ENCODE data around the gene DTX3L. TPM values are rescaled to one million over a fixed set of nuclear protein-coding genes. Genes with fewer than 3 reads are reported as not detected.
A peak's percentile ranks its signal among the peaks of the same experiment; 100 is the strongest.

The DTX3L gene
- total and polyA plus RNA-seq, 2 of the 13 experiments (the other 11 are each of a cell fraction or from before 2014, with no cell fraction given) = 2.5 to 10.9 TPM

DNA sequence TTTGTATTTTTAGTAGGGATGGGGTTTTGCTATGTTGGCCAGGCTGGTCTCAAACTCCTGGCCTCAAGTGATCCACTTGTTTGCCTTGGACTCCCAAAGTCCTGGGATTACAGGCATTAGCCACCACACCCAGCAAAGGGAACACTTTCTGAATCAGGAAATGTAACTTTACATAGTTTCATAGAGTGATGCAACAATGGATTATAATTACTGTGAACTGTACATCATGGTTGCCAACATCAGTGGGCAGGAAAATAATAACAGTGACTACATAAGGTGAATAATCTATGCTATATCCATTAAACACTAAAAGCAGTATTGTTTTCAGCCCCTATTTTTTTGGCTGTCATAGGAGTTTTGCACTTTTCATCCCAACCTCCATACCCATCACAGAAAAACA, 44.4 kb upstream of the DTX3L start:
- DNase-seq (ENCODE audit: low spot score) (no peak), ATAC-seq (no peak), FAIRE-seq (no peak)
- Histone ChIP-seq H3K4me3 (replicated peaks in 1 of 3; ENCODE audit: insufficient read depth in 1 of 3, low read depth in 2 of 3, low read length in 3 of 3) (no peak overlapping the region), H3K27me3 (ENCODE audit: control insufficient read depth in 1 of 2, insufficient read depth in 2 of 2, low read length in 2 of 2) (no peaks in the 10 kb centered on the region), H3K4me2 (ENCODE audit: low read depth, low read length) (no peak overlapping the region), H2AFZ (ENCODE audit: low read length) (no peak overlapping the region), H4K20me1 (ENCODE audit: insufficient read depth, low read length) (no peaks in the 10 kb centered on the region), H3K36me3 (replicated peaks in 1 of 2; ENCODE audit: control insufficient read depth in 1 of 2, insufficient read depth in 2 of 2, low read length in 2 of 2) (no peaks in the 10 kb centered on the region), H3K27ac (ENCODE audit: extremely low read length, insufficient read depth, low read length) (no peak overlapping the region), H3K79me2 (ENCODE audit: insufficient read depth, low read length) (no peaks in the 10 kb centered on the region), H3K4me1 (ENCODE audit: insufficient read depth, low read length) (peaks cover 26% of the 10 kb centered on the region), H3K9ac (ENCODE audit: insufficient read depth, low read depth, low read length) (no peak overlapping the region), H3K9me3 (ENCODE audit: low read length) (no peaks in the 10 kb centered on the region)
- no TSS peak for BruUV-seq (replicated peaks)
- CTCF ChIA-PET (ENCODE audit: low intra/inter-chr PET ratio, low total read pairs) = no interaction called here
- TF ChIP-seq ZNF652 (CRISPR knock-in tag; IDR thresholded peaks at IDR 0.05; ENCODE audit: borderline replicate concordance, low read depth) (no peak), CEBPB (IDR thresholded peaks at IDR 0.05; ENCODE audit: borderline replicate concordance, low read depth, low read length) (peak; percentile 17; the same call in 1 of the 2 replicates)
- POLR2A ChIA-PET = no interaction called here
- intact Hi-C loops (cut with micrococcal nuclease; ENCODE audit: unreplicated experiment) (no loop called here), in situ Hi-C loops (cut with HindIII; ENCODE audit: extremely low pct_ligation_motif_present, low pct_unique_long_range_greater_than_20kb) (no loop called here)

DNA sequence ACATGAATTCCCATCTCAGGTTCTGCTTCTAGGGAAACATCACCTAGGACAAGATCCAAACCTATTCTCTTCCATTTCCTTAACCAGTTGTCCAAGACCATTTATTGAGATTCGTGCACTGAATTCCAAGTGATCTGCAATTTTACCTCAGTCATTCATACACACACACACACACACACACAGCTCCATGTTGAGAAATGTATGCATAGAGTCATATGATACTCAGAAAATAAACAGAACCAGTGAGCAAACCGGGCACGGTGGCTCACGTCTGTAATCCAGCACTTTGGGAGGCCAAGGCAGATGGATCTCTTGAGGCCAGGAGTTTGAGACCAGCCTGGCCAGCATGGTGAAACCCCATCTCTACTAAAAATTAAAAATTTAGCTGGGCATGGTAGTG, 43.3 kb upstream of the DTX3L start:
- no peaks in the 10 kb centered on the region for H3K27me3 ChIP-seq (ENCODE audit: control insufficient read depth in 1 of 2, insufficient read depth in 2 of 2, low read length in 2 of 2)
- ChIA-PET CTCF (ENCODE audit: low intra/inter-chr PET ratio, low total read pairs) (no interaction called here), POLR2A (no interaction called here)
- in situ Hi-C loops (cut with HindIII; ENCODE audit: extremely low pct_ligation_motif_present, low pct_unique_long_range_greater_than_20kb) (no loop called here), intact Hi-C loops (cut with micrococcal nuclease; ENCODE audit: unreplicated experiment) (no loop called here)
- FAIRE-seq = no peak
- no TSS peak for BruUV-seq (replicated peaks)
- H3K27ac ChIP-seq (ENCODE audit: extremely low read length, insufficient read depth, low read length) = no peak overlapping the region
- H3K4me2 ChIP-seq (ENCODE audit: low read depth, low read length) = no peak overlapping the region
- peaks cover 16% of the 10 kb centered on the region for H3K4me1 ChIP-seq (ENCODE audit: insufficient read depth, low read length)
- peak; percentile 65 for ATAC-seq
- H3K36me3 ChIP-seq (replicated peaks in 1 of 2; ENCODE audit: control insufficient read depth in 1 of 2, insufficient read depth in 2 of 2, low read length in 2 of 2) = no peaks in the 10 kb centered on the region
- no peak overlapping the region for H2AFZ ChIP-seq (ENCODE audit: low read length)
- H4K20me1 ChIP-seq (ENCODE audit: insufficient read depth, low read length) = no peaks in the 10 kb centered on the region
- peak; percentile 56 for DNase-seq (ENCODE audit: low spot score)
- no peaks in the 10 kb centered on the region for H3K79me2 ChIP-seq (ENCODE audit: insufficient read depth, low read length)
- no peak overlapping the region for H3K9ac ChIP-seq (ENCODE audit: insufficient read depth, low read depth, low read length)
- no peaks in the 10 kb centered on the region for H3K9me3 ChIP-seq (ENCODE audit: low read length)
- H3K4me3 ChIP-seq (replicated peaks in 1 of 3; ENCODE audit: insufficient read depth in 1 of 3, low read depth in 2 of 3, low read length in 3 of 3) = no peak overlapping the region
- WGBS (ENCODE audit: low lambda C conversion rate) = 3% methylated on average over 4 of the region's 4 CpGs
- no peak for TF ChIP-seq ZNF766 (CRISPR knock-in tag; IDR thresholded peaks at IDR 0.05; ENCODE audit: borderline replicate concordance)
- no peak for TF ChIP-seq SOX5 (CRISPR knock-in tag; IDR thresholded peaks at IDR 0.05; ENCODE audit: borderline replicate concordance)
- no peak for TF ChIP-seq SYNCRIP (IDR thresholded peaks at IDR 0.05; ENCODE audit: insufficient read depth, low read depth, low read length)
- TF ChIP-seq, protein P1, sequence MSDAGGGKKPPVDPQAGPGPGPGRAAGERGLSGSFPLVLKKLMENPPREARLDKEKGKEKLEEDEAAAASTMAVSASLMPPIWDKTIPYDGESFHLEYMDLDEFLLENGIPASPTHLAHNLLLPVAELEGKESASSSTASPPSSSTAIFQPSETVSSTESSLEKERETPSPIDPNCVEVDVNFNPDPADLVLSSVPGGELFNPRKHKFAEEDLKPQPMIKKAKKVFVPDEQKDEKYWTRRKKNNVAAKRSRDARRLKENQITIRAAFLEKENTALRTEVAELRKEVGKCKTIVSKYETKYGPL (CRISPR knock-in tag; IDR thresholded peaks at IDR 0.05) = no peak
- no peak for TF ChIP-seq AGO1 (IDR thresholded peaks at IDR 0.05; ENCODE audit: low read depth, low read length, poor library complexity, severe bottlenecking)
- TF ChIP-seq ZFP62 (CRISPR knock-in tag; IDR thresholded peaks at IDR 0.05) = no peak
- TF ChIP-seq, protein P2, sequence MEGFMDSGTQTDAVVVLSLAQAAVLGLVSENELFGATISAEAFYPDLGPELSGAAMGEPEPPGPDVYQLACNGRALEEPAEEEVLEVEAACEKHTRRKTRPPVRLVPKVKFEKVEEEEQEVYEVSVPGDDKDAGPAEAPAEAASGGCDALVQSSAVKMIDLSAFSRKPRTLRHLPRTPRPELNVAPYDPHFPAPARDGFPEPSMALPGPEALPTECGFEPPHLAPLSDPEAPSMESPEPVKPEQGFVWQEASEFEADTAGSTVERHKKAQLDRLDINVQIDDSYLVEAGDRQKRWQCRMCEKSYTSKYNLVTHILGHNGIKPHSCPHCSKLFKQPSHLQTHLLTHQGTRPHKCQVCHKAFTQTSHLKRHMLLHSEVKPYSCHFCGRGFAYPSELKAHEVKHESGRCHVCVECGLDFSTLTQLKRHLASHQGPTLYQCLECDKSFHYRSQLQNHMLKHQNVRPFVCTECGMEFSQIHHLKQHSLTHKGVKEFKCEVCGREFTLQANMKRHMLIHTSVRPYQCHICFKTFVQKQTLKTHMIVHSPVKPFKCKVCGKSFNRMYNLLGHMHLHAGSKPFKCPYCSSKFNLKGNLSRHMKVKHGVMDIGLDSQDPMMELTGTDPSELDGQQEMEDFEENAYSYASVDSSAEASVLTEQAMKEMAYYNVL (CRISPR knock-in tag; IDR thresholded peaks at IDR 0.05; ENCODE audit: borderline replicate concordance) = no peak
- TF ChIP-seq RFX5 (IDR thresholded peaks at IDR 0.05; ENCODE audit: low read depth, low read length) = no peak
- TF ChIP-seq, protein P3, sequence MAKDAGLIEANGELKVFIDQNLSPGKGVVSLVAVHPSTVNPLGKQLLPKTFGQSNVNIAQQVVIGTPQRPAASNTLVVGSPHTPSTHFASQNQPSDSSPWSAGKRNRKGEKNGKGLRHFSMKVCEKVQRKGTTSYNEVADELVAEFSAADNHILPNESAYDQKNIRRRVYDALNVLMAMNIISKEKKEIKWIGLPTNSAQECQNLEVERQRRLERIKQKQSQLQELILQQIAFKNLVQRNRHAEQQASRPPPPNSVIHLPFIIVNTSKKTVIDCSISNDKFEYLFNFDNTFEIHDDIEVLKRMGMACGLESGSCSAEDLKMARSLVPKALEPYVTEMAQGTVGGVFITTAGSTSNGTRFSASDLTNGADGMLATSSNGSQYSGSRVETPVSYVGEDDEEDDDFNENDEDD (CRISPR knock-in tag; IDR thresholded peaks at IDR 0.05; ENCODE audit: borderline replicate concordance) = no peak
- TF ChIP-seq MLLT10 (CRISPR knock-in tag; IDR thresholded peaks at IDR 0.05) = no peak
- TF ChIP-seq GABPB1 (CRISPR knock-in tag; IDR thresholded peaks at IDR 0.05) = no peak
- peak; percentile 79 for TF ChIP-seq TBX3 (IDR thresholded peaks at IDR 0.05; ENCODE audit: borderline replicate concordance)
- no peak for TF ChIP-seq NFIC (IDR thresholded peaks at IDR 0.05; ENCODE audit: low read length)
- no peak for TF ChIP-seq ZNF292 (CRISPR knock-in tag; IDR thresholded peaks at IDR 0.05; ENCODE audit: borderline replicate concordance, low read depth)
- TF ChIP-seq TEAD2 (CRISPR knock-in tag; IDR thresholded peaks at IDR 0.05) = no peak

Data from HepG2 (cell line).